ENCODE measurements around the gene HADHA. TPM values are rescaled to one million over a fixed set of nuclear protein-coding genes. Genes with fewer than 3 reads are reported as not detected.

Gene HADHA
- total RNA-seq, 1 donor from 2014 or later = 523 TPM

DNA sequence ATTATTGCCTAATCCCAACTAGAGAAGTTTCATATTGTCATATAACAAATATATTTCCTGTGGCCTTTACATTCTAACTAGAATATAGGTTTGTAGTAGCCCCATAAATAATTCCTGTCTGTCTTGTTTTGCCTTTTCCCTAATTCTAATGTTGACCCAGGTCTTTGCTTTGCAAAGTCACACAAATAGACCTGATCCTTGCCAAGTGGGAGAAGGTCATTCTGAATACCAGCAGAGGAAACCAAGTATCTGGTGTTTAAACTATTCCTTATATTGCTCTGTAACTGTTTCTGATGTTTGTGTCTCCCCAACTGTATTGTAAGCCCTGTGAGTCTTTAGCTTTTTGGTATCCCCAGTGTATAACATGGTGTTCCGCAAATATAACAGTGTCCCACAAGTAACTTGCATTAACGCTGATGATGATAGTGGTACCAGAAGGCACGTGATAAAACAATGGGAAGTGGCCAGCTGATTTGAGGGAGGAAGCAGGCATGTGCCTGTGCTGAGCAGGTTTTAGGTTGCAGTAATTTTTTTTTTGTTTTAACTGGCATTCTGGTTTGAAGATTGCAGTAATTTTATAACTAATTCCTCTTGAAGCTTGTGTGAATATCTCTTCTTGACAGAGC lies 11.4 kb upstream of the HADHA start:
- Histone ChIP-seq H3K9me3 (replicated peaks) (no peaks in the 10 kb centered on the region), H3K27me3 (ENCODE audit: low read depth) (no peaks in the 10 kb centered on the region), H3K27ac (replicated peaks) (peak overlapping the region; percentile 99), H3K4me3 (no peak overlapping the region), H3K4me1 (peaks cover 89% of the 10 kb centered on the region), H3K36me3 (peaks cover 30% of the 10 kb centered on the region)
- TF ChIP-seq, protein P1, sequence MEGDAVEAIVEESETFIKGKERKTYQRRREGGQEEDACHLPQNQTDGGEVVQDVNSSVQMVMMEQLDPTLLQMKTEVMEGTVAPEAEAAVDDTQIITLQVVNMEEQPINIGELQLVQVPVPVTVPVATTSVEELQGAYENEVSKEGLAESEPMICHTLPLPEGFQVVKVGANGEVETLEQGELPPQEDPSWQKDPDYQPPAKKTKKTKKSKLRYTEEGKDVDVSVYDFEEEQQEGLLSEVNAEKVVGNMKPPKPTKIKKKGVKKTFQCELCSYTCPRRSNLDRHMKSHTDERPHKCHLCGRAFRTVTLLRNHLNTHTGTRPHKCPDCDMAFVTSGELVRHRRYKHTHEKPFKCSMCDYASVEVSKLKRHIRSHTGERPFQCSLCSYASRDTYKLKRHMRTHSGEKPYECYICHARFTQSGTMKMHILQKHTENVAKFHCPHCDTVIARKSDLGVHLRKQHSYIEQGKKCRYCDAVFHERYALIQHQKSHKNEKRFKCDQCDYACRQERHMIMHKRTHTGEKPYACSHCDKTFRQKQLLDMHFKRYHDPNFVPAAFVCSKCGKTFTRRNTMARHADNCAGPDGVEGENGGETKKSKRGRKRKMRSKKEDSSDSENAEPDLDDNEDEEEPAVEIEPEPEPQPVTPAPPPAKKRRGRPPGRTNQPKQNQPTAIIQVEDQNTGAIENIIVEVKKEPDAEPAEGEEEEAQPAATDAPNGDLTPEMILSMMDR (IDR thresholded peaks at IDR 0.05; ENCODE audit: borderline replicate concordance) = no peak
- no peak for DNase-seq
- intact Hi-C loops (cut with micrococcal nuclease) = no loop called here

DNA sequence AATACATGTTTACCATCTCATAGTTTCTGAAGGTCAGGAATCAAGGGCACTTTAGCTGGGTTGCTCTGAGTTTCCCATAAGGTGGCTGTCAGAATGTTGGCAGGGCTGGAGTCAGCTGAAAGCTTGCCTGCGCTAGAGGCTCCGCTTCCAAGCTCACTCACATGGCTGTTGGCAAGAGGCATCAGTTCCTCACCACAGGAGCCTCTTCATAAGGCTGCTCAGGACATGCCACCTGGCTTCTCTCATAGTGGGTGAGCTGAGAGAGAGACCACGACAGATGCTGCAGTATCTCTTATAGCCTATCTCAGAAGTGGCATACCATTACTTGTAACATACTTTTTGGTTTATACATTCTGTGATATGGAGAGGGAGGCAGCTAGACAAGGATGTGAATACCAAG lies 7.5 kb upstream of the HADHA start:
- TF ChIP-seq, protein P1 (IDR thresholded peaks at IDR 0.05; ENCODE audit: borderline replicate concordance) = no peak
- H3K4me1 ChIP-seq = peaks cover 97% of the 10 kb centered on the region
- DNase-seq = peak; percentile 69
- peaks cover 6% of the 10 kb centered on the region for H3K36me3 ChIP-seq
- peak overlapping the region; percentile 99 for H3K27ac ChIP-seq (replicated peaks)
- intact Hi-C loops (cut with micrococcal nuclease) = no loop called here
- no peaks in the 10 kb centered on the region for H3K27me3 ChIP-seq (ENCODE audit: low read depth)
- no peaks in the 10 kb centered on the region for H3K9me3 ChIP-seq (replicated peaks)
- H3K4me3 ChIP-seq = no peak overlapping the region

DNA sequence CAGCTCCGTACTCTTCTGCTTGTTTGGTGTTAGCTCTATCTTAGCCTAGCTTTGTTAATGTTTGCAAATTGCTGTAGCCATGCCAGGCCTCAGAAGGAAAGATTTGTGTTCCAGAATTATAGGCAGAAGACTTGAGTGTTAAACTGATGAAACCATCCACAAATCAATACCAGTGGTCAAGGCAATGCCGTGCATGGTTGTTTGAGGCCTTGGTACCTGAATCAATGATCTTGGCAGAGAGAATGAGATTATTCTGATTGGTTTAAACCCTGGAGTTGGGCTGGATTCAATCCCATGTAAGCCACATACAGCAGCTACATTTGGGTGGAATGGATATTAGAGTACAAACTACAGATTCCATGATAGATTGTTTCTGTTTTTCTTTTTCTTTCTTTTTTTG lies 5.2 kb upstream of the HADHA start:
- intact Hi-C loops (cut with micrococcal nuclease) = no loop called here
- no peaks in the 10 kb centered on the region for H3K9me3 ChIP-seq (replicated peaks)
- H3K27me3 ChIP-seq (ENCODE audit: low read depth) = no peaks in the 10 kb centered on the region
- no peak overlapping the region for H3K4me3 ChIP-seq
- TF ChIP-seq, protein P1 (IDR thresholded peaks at IDR 0.05; ENCODE audit: borderline replicate concordance) = no peak
- H3K36me3 ChIP-seq = peaks cover under 1% of the 10 kb centered on the region
- H3K27ac ChIP-seq (replicated peaks) = peak overlapping the region; percentile 99
- no peak for DNase-seq
- H3K4me1 ChIP-seq = peaks cover 92% of the 10 kb centered on the region

DNA sequence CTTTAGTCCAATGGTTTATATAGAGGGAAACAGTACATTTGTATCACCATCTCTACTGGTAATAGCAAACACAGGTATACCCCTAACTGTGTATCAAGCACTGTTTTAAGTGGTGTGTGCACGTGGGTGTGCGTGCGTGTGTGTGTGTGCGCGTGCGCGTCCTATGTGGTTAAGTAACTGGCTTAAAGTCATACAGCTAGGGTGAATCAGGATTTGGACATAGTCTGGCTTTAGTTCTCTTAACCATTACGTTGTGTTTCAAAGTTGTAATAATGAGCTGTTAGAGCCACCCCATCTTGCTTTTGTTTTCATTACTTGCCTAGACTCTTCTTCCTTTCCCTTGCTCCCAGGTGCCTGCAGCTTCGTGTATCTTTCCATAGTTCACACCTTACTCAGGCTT lies 2.4 kb upstream of the HADHA start:
- H3K27me3 ChIP-seq (ENCODE audit: low read depth) = no peaks in the 10 kb centered on the region
- peaks cover 90% of the 10 kb centered on the region for H3K4me1 ChIP-seq
- DNase-seq = peak; percentile 40
- H3K36me3 ChIP-seq = no peaks in the 10 kb centered on the region
- H3K9me3 ChIP-seq (replicated peaks) = no peaks in the 10 kb centered on the region
- TF ChIP-seq, protein P1 (IDR thresholded peaks at IDR 0.05; ENCODE audit: borderline replicate concordance) = no peak
- H3K4me3 ChIP-seq = peak overlapping the region; percentile 90
- intact Hi-C loops (cut with micrococcal nuclease) = no loop called here
- H3K27ac ChIP-seq (replicated peaks) = peak overlapping the region; percentile 99

DNA sequence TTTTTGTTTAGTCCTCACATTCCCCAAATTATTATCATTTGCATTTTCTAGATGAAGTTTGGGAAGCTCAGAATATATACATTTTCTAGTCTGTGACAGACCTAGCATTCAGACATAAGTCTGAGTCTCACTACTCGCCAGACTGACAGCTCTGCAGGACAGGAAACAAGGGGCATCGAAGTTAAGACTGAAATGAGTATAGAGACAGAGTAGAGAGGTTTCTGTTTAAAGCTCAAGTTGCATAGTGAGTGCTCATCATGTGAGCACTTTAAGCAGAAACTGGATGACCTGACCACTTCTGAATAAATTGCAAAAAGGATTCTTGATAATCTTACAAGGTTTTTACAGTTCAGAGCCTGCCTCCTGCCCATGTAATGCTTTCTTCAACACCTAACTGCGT lies 1.4 kb upstream of the HADHA start:
- H3K9me3 ChIP-seq (replicated peaks) = no peaks in the 10 kb centered on the region
- intact Hi-C loops (cut with micrococcal nuclease) = no loop called here
- peak overlapping the region; percentile 90 for H3K4me3 ChIP-seq
- peak overlapping the region; percentile 99 for H3K27ac ChIP-seq (replicated peaks)
- no peaks in the 10 kb centered on the region for H3K36me3 ChIP-seq
- H3K27me3 ChIP-seq (ENCODE audit: low read depth) = no peaks in the 10 kb centered on the region
- DNase-seq = no peak
- H3K4me1 ChIP-seq = peaks cover 90% of the 10 kb centered on the region
- TF ChIP-seq, protein P1 (IDR thresholded peaks at IDR 0.05; ENCODE audit: borderline replicate concordance) = no peak
